Upper lobe of left lung (tissue), 6 donors: Measurements from ENCODE around the gene SCGB1D2. TPM values are rescaled to one million over a fixed set of nuclear protein-coding genes. Genes with fewer than 3 reads are reported as not detected.

Source experiments
- ATAC-seq, 2 donors: fragments of 200-7000 bp; cut with Tn5 transposase; one replicate each; pipeline ENCODE4 v1.9.1; 2022; ENCODE audit warnings: mild to moderate bottlenecking in 2 of 2, moderate library complexity in 2 of 2; ENCODE audit not compliant: low FRiP score in 2 of 2
- DNase-seq, 2 donors: peaks; one replicate each; pipeline ENCODE4 v3.0.0-alpha.2; 2019 to 2020
- H3K27ac ChIP-seq, 4 donors: fragments of 200-600 bp; sonication (generic); one replicate each; pipeline ENCODE4 v1.5.1; 2016 to 2019
- H3K27me3 ChIP-seq, 4 donors: fragments of 200-600 bp; sonication (generic); one replicate each; pipeline ENCODE4 v1.5.1; 2017 to 2019
- H3K36me3 ChIP-seq, 4 donors: fragments of 200-600 bp; sonication (generic); one replicate each; pipeline ENCODE4 v1.5.1; 2016 to 2019
- H3K4me1 ChIP-seq, 4 donors: fragments of 200-600 bp; sonication (generic); one replicate each; pipeline ENCODE4 v1.5.1; 2018 to 2019
- H3K4me3 ChIP-seq, 4 donors: fragments of 200-600 bp; sonication (generic); one replicate each; pipeline ENCODE4 v1.5.1; 2017 to 2019; ENCODE audit warnings: mild to moderate bottlenecking in 2 of 4, moderate library complexity in 1 of 4
- H3K9me3 ChIP-seq, 4 donors: fragments of 200-600 bp; sonication (generic); one replicate each; pipeline ENCODE4 v1.5.1; 2018 to 2019
- EP300 ChIP-seq, 4 donors: sonication (generic); formaldehyde crosslinking; IDR thresholded peaks; one replicate each; pipeline ENCODE4 v1.5.1; 2017; ENCODE audit warnings: antibody characterized with exemption in 4 of 4, control low read depth in 2 of 4
- POLR2A ChIP-seq, 4 donors: fragments of 450-650 bp; IDR thresholded peaks; one replicate each; pipeline ENCODE4 v1.5.1; 2016 to 2017; ENCODE audit warnings: antibody characterized with exemption in 4 of 4, mild to moderate bottlenecking in 2 of 4
- POLR2AphosphoS5 ChIP-seq, 2 donors: sonication (generic); formaldehyde crosslinking; IDR thresholded peaks; one replicate each; pipeline ENCODE4 v1.5.1; 2017; ENCODE audit warnings: antibody characterized with exemption in 2 of 2
- WGBS, 2 donors: methylation state at CpG; one replicate each; pipeline ENCODE4 v1.1.5; 2017 to 2018; 5-methylcytosine and 5-hydroxymethylcytosine counted together
- total RNA-seq, 6 donors: library from RNA; depleted of rRNA in 4 of 6; stranded (reverse); fragments of >200 nt in 4 of 6; gene quantifications; one replicate each; pipeline versions ENCODE4 v1.1.0 to v1.2.1, GENCODE V29; 2016 to 2021
- TF ChIP-seq, protein P1 (sequence below), 6 experiments: fragments of 450-650 bp in 4 of 6; fragments of 200-600 bp in 2 of 6; sonication (generic) in 2 of 6; IDR thresholded peaks; one replicate each; pipeline ENCODE4 v1.5.1; 2016 to 2019; ENCODE audit warnings: antibody characterized with exemption in 6 of 6
- donor health status: DM: no; HTN: no; CAD: no; lungs with moderate emphysema.
- donor health status: DM: no; HTN: yes; CAD: no; lungs with severe emphysema.

Gene SCGB1D2
- total RNA-seq, 6 donors from 2014 or later, result not detected

DNA sequence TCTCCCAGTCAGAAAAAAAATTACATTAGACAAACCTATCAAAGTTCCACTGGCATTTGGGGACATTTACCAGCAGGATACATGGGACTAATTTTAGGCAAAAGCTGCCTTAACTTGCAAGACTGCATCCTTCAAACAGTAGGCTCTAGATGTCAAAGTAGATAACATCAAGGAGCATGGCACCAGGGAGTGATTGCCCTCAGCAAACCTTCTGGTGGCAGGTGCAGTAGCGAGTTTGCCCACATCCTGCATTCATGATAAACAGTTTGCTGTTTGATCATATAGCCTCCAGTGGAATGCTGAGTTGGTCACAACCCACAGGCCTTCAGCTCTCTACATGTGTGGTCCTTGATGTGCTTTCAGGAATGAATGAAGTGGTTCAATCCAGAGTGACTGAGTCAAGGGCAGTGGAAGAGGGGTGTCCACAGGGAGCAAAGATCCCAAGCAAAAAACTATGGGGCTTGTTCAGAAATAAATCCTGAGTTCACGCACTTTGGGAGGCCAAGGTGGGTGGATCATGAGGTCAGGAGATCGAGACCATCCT, 12.0 kb downstream of the SCGB1D2 start:
- H3K36me3 ChIP-seq, result no peaks in the 10 kb centered on the region
- ATAC-seq, result no peak
- WGBS, 2 donors, result 68 to 93% methylated on average over 3 of the region's 3 CpGs
- no peaks in the 10 kb centered on the region for H3K4me1 ChIP-seq
- H3K9me3 ChIP-seq, result peaks cover 18 to 42% (median 31%) of the 10 kb centered on the region in 4 donors
- no peaks in the 10 kb centered on the region for H3K27me3 ChIP-seq
- H3K27ac ChIP-seq, result no peak overlapping the region
- DNase-seq, result no peak
- H3K4me3 ChIP-seq, result no peak overlapping the region
- TF ChIP-seq POLR2AphosphoS5 (IDR thresholded peaks at IDR 0.05) (no peak), EP300 (IDR thresholded peaks at IDR 0.05) (no peak), POLR2A (IDR thresholded peaks at IDR 0.05) (no peak)
- TF ChIP-seq, protein P1, sequence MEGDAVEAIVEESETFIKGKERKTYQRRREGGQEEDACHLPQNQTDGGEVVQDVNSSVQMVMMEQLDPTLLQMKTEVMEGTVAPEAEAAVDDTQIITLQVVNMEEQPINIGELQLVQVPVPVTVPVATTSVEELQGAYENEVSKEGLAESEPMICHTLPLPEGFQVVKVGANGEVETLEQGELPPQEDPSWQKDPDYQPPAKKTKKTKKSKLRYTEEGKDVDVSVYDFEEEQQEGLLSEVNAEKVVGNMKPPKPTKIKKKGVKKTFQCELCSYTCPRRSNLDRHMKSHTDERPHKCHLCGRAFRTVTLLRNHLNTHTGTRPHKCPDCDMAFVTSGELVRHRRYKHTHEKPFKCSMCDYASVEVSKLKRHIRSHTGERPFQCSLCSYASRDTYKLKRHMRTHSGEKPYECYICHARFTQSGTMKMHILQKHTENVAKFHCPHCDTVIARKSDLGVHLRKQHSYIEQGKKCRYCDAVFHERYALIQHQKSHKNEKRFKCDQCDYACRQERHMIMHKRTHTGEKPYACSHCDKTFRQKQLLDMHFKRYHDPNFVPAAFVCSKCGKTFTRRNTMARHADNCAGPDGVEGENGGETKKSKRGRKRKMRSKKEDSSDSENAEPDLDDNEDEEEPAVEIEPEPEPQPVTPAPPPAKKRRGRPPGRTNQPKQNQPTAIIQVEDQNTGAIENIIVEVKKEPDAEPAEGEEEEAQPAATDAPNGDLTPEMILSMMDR (IDR thresholded peaks at IDR 0.05), result no peak

DNA sequence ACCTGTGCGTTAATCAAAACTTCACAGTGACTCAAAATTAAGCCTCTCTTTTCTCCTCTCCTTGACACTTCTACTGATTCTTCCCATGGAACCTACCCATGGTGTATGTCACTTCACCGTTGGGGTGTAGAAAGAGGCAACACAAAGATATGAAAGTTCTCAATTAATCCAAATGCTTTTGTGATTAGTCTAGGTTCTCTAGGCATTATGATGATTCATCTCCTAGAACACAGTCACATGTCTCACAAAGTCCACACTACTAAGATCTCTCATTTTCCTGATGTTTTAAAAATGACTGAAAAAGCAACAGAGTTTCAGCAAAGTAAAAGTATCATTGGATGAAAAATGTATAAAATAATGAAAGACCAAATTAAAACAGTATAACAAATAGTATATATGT, 14.2 kb downstream of the SCGB1D2 start:
- Histone ChIP-seq H3K36me3 (no peaks in the 10 kb centered on the region), H3K4me1 (no peaks in the 10 kb centered on the region), H3K4me3 (no peak overlapping the region), H3K27ac (no peak overlapping the region), H3K27me3 (no peaks in the 10 kb centered on the region), H3K9me3 (peaks cover 14 to 29% (median 20%) of the 10 kb centered on the region in 4 donors)
- no peak for TF ChIP-seq POLR2A (IDR thresholded peaks at IDR 0.05)
- TF ChIP-seq, protein P1 (IDR thresholded peaks at IDR 0.05), result no peak
- no peak for TF ChIP-seq EP300 (IDR thresholded peaks at IDR 0.05)
- no peak for TF ChIP-seq POLR2AphosphoS5 (IDR thresholded peaks at IDR 0.05)
- DNase-seq, result no peak
- 83 to 85% methylated on average over 2 of the region's 2 CpGs for WGBS, 2 donors
- ATAC-seq, result no peak

DNA sequence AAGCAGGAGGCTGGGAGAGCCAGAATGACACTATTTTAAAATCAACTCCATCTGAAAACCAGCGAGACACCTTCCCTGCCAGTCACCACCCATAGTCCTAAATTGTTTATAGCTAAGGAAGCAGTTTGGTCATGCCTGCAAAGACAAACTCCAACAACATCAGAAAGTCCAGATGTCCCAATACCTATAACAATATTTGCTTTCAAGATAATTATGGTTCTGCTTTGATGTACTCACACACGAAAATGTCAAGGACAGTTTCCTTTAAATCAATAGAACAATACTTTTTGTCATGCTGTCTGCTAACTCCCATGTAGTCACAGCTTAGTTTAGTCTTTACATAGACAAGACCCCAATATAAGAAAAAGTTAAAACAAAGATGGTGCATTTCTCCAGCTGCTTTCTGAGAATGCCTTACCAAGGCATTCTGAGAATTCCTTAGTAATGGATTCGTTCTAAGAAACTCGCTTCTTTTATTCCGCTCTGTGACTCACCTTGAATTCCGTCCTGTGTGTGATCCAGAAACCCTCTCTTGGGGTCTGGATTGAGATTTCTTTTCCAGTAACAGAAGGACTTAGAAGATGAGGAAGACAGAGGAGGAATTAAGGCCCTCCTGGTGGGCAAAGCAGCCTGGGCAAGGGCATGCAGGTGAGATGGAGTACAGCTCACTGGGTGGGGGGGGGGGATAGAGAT, 18.4 kb downstream of the SCGB1D2 start:
- H3K4me3 ChIP-seq, result no peak overlapping the region
- H3K36me3 ChIP-seq, result no peaks in the 10 kb centered on the region
- no peak overlapping the region for H3K27ac ChIP-seq
- WGBS, 2 donors, result 65 to 75% methylated on average over 6 of the region's 6 CpGs
- no peaks in the 10 kb centered on the region for H3K27me3 ChIP-seq
- DNase-seq (no peak), ATAC-seq (no peak)
- H3K9me3 ChIP-seq, result no peaks in the 10 kb centered on the region
- H3K4me1 ChIP-seq, result no peaks in the 10 kb centered on the region
- no peak for TF ChIP-seq POLR2A (IDR thresholded peaks at IDR 0.05)
- TF ChIP-seq, protein P1 (IDR thresholded peaks at IDR 0.05), result no peak
- TF ChIP-seq POLR2AphosphoS5 (IDR thresholded peaks at IDR 0.05), result no peak
- TF ChIP-seq EP300 (IDR thresholded peaks at IDR 0.05), result no peak

DNA sequence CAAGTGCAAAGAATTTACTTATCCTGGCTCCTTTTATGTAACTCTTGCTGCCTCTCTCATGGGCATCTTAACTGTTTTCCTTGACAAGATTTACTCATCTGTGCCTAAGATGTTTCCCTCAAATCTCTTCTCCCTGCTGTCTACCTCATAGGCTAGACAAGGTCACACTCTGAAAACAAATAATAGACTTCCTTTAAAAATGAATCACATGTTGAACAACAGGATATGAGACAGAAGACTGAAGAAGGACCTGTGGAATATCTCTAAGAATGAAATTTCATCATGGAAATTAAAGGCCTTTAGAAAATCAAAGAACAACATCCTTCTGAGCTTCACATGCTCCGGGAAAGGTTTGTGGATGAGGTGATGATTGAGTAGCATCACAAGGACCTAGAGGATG, 22.0 kb downstream of the SCGB1D2 start:
- Histone ChIP-seq H3K9me3 (no peaks in the 10 kb centered on the region), H3K4me3 (no peak overlapping the region), H3K36me3 (no peaks in the 10 kb centered on the region), H3K4me1 (no peaks in the 10 kb centered on the region), H3K27me3 (no peaks in the 10 kb centered on the region), H3K27ac (no peak overlapping the region)
- DNase-seq (no peak), ATAC-seq (no peak)
- TF ChIP-seq POLR2A (IDR thresholded peaks at IDR 0.05), result no peak
- TF ChIP-seq POLR2AphosphoS5 (IDR thresholded peaks at IDR 0.05), result no peak
- TF ChIP-seq EP300 (IDR thresholded peaks at IDR 0.05), result no peak
- TF ChIP-seq, protein P1 (IDR thresholded peaks at IDR 0.05), result no peak
- 64 to 73% methylated on average over 1 of the region's 1 CpG for WGBS, 2 donors

DNA sequence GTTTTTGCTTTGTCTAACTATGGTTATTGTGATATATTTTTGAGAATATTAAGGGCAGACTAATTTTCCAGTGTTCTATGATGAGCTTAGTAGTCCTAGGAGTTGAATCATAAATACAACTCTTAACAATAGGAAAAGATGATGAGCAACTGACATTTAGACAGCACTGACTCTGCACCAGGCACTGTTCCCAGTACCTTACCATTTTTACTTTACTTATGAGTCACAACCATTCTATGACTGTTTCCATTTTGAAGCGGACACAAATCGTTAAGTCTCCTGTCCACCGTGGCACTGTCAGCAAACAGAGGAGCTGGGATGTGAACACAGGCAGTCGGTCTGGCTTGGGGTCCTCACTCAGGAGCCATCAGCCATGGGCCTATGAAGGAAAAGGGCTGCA, 24.5 kb downstream of the SCGB1D2 start:
- Histone ChIP-seq H3K4me3 (no peak overlapping the region), H3K9me3 (no peaks in the 10 kb centered on the region), H3K36me3 (no peaks in the 10 kb centered on the region), H3K4me1 (no peaks in the 10 kb centered on the region), H3K27ac (no peak overlapping the region), H3K27me3 (no peaks in the 10 kb centered on the region)
- no peak for TF ChIP-seq POLR2A (IDR thresholded peaks at IDR 0.05)
- no peak for TF ChIP-seq EP300 (IDR thresholded peaks at IDR 0.05)
- TF ChIP-seq, protein P1 (IDR thresholded peaks at IDR 0.05), result no peak
- no peak for TF ChIP-seq POLR2AphosphoS5 (IDR thresholded peaks at IDR 0.05)
- WGBS, 2 donors, result 69 to 80% methylated on average over 4 of the region's 4 CpGs
- no peak for ATAC-seq
- DNase-seq, result no peak
